RPMI8226 (cell line): ENCODE results near the gene CRAT.
"Not testable (repeated sequence)": the region's sequence is repeated elsewhere in the genome, so short reads cannot be mapped to it uniquely, and the experiment has no call there.

ENCODE experiments used
- DNase-seq: peaks from one replicate; pipeline ENCODE4 v3.0.0-alpha.2; 2015

Gene CRAT

DNA sequence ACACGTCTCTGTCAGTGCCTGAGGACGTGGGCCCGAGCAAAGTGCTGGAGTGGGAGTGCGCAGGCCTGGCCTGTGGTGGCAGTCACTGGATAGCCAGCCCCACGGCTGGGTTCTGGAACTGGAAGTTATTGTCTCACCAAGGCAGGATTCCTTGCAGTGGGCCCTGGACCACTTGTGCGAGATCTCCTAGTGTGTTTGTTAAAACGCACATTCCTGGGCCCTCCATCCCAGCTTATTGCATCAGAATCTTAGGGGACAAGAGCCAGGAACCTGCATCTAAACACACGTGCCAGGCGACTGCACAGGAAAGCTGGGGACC, 27.5 kb upstream of the CRAT start:
- no peak for DNase-seq

DNA sequence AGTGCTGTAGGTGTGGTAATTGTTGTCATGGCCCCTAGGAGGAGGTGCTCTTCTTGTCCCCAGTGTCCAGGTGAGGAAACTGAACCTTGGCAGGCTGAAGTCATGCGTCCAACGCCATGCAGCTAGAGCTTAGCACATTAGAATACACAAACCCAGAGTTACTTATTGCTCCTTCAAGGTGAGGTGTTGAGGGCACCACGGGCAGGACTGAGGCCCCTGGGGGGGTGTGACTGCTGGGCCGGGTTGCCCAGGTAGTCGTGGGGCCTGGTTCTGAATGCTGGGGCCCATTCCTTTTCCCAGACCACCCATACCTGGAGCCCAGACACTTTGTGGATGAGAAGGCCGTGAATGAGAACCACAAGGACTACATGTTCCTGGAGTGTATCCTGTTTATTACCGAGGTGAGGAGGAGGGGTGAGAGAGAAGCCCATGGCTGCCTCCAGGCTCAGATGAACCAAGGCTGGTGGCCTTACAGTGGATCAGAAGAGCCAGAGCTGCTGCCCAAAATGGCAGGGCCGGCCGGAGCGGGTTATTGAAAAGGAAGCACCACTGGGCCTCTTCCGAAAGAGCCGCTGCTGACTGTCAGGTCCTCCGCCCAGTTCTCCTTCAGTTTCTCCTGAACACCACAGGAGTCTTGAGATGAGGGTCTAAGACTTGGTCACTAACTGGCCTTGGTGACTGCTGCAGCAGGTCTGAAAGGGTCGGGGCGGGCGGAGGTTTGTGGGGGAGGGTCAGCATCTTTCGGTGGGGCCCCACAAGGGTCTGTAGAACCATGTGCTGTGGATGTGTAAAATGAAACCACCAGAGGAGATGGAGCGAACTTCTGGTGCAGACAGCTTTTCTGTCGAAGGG, 26.9 kb upstream of the CRAT start:
- no peak for DNase-seq

DNA sequence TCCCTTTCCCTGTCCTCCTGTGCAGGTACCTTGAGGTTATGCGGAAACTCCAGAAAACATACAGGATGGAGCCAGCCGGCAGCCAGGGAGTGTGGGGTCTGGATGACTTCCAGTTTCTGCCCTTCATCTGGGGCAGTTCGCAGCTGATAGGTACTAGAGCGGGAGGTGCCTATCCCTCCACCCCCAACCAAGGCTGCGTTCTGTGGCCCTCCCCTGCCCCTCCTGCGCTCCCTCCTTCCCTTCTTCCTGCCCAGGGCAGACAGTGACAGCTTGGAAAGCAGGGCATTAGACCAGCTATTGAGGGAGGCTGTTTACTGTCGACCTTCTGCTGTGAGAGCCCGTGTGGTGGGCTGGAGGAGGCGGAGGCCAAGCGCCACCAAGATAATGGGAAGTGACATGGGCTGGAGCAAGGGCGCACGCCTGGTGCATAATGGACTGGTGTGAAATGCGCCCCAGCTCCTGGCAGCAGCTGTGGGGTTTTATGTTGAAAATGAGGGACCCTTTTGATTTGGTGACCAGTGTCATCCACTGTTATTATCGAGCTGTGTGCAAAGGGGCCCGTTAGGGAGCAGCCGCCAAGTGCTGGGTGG, 25.9 kb upstream of the CRAT start:
- DNase-seq: no peak

DNA sequence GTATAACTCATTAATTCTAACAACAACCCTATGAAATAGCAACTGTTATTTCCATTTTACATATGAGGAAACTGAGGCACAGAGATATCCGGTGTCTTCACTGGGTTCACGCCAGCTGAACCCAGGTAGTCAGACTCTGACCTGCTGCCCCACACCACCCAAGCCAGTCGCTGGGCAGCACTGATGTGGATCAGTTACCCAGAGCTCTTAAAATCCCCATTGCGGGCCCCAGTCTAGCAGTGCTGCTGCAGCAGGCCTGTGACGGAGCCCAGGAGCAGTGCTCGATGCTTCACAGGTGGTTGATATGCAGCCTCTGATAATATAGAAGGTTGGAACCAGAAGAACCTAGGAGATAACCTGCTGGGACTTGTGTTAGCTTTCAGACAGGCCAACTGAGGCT, 24.9 kb upstream of the CRAT start:
- no peak for DNase-seq

DNA sequence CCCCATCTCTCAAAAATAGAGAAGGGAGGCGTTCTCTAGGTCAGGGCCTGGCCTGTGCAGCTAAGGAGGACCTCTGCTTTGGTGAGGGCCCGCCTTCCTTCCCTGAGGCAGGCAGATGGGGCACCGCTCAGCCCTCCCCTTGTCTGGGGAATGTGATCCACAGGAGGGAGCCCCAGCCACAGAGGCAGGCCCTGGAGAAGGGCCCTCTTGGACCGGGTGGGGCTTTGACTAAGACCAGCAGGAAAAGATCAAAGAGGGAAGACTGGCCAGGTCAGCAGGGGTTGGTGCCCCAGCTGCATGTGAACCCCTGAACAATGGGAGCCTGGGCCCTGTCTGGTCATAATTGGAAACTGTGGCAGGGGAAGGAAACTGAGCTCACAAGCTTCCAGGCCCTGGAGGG, 22.5 kb upstream of the CRAT start:
- DNase-seq: no peak

DNA sequence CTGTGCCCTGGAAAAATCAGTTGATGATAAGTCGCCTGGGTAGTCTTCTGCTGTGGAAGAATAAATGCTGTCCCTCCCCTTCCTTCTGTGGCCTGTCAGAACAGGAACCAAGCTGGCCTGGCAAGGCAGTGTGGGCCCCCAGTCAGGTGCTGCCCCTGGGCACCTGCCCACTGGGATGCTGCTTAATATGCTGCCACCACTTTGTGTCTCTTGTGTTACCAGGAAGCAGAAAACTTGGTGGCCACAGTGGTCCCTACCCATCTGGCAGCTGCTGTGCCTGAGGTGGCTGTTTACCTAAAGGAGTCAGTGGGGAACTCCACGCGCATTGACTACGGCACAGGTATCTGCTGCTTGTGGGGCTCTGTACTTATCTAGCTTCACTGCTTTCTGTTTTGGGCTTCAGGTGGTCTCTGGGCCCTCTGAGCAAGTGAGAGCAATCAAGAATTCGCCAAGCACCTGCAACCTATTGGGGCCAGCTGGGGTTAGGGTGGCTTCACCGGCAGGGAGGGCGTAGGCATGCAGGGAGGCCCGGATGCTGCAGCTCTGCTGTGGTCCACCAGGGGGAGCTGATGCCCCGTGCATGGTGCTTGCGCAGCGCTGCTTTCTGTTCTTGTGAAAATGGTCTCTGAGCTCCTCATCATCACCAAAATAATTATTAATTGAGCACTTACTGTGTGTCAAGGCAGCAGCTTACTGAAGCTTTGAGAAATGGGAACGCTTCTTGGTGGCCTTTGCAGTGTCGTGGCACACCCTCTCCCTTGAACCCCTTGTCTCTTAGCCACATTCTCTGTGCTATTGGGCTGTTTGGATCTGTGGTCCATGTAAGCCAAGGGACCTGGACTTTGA, 20.9 kb upstream of the CRAT start:
- peak; percentile 77 for DNase-seq

DNA sequence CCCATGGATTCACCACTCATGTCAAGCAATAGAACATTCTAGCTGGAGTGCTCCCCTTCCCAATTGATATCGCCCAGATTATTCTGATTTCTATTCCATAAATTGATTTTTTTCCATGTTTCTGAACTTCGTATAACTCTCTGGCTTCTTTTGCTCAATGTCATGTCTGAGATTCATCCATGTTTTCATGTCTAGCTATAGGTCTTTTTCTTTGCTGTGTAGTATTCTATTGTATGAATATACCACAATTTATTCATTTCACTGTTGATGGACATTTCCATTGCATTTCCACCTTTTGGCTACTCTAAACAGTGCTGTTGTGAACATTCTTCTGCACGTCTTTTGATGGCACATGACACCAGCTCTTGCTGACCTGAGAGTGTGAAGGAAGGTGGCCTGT, 20.2 kb upstream of the CRAT start:
- DNase-seq: no peak

DNA sequence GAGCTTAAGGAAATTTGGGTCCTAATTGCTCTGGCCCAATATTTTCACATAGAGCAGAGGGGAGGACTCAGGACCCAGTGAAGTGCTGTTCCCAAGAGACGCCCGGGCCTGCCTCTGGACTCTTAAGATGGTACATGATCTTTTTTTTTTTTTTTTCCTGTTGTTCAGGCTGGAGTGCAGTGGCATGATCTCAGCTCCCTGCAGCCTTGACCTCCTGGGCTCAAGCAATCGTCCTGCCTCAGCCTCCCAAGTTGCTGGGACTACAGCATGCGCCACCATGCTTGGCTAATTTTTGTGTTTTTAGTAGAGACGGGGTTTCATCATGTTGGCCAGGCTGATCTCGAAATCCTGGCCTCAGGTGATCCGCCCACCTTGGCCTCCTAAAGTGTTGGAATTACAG, 19.7 kb upstream of the CRAT start:
- DNase-seq: not testable (repeated sequence)

DNA sequence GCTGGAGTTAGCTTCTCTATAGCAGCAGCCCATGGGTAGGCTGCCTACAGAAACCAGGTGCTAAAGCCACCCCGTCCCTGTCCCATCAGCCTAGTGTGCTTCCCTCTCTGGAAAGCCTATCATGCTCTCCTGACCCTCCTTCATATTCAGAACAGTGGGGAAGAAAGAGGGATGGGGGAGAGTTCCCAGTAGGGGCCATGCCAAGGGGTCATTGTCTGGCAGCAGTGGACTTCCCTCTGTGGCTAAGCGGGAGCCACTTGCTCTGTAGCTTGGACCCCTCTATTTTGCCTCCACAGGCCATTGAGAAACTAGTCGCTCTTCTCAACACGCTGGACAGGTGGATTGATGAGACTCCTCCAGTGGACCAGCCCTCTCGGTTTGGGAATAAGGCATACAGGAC, 18.1 kb upstream of the CRAT start:
- DNase-seq: no peak

DNA sequence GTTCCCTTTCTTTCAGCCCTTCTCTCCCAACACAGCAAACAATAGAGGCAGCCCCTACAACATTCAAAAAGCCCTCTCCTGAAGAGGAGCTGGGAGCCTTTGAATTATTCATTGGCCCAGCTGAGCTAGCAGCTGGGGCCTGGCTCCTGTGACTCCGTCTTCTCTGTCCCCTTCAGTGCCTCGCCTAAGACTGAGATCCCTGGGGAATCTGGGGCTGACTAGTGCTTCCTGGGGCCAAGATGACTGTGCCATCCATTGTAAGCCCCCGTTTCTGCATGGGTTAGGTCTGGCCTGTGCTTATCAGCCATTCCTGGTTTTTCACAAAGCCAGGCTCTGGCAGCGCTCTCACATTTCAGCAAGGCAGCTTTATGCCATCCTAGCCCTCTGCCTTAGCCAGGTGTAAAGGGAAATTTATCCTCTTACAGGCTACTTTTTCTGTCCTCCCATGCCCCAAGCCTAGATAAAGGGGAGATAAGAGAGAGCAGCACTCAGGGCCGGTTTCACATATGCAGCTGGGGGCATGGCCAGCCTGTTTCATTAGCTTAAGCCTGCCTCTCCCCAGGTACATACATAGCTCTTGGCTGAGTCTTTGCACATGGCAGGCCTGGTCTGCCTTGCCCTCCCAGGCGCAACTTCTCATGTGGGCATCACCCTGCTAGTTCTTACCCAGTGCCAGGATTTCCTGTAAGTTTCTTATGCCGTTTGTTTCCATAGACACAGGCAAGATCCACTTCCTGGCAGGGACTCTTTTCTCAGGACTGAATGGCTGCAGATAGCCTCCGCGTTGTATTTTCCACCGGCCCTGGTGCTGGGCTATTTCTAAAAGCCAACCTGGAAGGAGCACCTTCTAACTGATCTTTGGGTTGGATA, 16.4 kb upstream of the CRAT start:
- no peak for DNase-seq

DNA sequence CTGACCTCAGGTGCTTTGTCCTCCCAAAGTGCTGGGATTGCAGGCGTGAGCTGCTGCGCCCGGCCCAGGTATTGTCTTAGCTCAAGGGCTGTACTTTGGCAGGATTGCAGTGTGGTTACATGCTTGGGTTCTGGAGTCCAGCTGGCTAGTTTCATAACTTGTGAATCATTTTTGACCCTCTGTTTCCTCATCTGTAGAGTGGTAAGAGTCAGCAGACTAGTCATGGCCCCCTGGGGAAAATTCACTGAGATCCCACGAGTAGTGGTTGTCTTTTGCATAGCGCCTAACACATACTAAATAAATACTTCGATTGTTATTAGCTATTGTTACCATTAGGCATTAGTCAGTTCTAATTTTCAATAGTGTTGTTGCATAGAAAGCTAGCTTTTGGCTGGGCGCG, 14.9 kb upstream of the CRAT start:
- DNase-seq: no peak

DNA sequence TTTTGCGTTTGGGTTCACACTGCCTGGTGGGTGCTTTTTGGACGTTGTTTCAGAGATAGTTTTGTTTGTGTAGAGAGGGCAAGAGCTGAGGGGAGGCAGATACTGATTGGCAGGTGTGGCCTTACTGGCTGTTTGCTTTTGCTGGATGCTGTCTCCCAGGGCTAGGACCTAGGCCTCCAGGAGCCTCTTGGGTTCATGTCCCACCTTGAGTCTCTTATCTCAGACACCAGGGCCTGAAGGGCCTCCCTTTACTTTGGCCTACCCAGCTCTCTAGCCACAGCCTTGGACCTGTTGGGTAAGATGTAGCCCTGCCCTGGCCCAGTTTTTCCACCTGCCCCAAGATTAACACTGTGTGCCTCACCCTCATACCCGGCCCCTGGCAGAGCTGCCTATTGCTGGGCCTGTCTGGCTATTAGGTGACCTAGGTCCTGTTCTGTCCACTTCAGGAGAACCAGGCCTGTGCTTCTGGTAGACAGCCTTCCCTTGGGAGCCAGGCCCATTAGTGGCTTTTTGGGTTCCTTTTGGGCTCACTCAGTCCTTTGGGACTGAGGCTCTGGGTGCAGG, 14.0 kb upstream of the CRAT start:
- no peak for DNase-seq

DNA sequence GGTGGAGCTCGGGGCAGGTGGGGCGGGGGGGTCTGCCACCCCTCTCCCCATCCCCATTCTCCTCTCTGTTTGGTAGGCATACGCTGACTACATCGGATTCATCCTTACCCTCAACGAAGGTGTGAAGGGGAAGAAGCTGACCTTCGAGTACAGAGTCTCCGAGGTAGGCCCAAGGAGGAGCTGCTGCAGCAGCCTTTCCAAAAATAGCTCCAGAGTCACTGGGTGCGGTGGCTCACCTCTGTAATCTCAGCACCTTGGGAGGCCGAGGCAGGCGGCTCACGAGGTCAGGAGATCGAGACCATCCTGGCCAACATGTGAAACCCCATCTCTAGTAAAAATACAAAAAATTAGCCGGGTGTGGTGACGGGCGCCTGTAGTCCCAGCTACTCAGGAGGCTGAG, 12.4 kb upstream of the CRAT start:
- DNase-seq: not testable (repeated sequence)

DNA sequence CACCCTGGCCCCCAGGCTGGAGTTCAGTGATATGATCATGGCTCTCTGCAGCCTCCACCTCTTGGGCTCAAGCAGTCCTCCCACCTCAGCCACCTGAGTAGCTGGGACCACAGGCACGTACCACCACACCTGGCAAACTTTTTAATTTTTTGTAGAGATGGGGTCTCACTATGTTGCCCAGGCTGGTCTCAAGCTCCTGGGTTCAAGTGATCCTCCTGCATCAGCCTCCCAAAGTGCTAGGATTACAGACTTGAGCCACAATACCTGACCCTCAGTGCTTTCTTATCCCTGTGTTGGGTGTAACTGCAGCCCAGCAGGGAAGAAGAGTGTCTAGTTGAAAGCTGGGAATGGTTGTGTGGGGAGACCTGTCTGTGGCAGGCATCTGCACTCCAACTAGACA, 11.5 kb upstream of the CRAT start:
- DNase-seq: no peak

DNA sequence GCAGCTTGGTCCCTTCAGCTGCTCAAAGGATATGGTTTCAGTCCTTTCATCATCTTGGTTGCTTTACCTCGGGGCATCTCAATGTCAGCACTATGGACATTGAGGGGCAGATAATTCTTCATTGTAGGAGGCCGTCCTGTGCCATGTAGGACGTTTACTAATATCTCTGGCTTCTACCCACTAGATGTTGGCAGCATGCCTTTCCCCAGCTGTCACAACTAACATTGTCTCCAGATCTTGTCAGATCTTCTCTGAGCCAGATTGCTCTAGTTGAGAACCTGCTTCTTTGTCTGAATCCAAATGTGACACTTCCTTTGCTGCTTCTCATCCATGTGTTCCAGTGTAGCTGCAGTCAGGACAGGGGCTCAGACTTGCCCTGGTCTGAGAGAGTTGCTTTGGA, 10.9 kb upstream of the CRAT start:
- no peak for DNase-seq

DNA sequence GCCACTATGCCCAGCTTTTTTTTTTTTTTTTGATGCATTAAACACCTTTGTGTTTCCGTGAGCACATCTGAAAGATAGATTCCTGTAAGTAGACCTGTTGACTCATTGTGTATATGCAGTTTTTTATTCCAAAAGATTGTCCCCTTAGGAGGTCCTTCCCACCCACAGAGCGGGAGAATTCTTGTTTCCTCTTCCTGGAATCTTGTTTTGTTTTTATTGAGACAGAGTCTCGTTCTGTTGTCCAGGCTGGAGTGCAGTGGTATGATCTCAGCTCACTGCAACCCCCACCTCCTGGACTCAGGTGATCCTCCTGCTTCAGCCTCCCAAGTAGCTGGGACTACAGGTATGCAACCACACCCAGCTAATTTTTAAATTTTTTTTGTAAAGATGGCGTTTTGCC, 8.2 kb upstream of the CRAT start:
- no peak for DNase-seq

DNA sequence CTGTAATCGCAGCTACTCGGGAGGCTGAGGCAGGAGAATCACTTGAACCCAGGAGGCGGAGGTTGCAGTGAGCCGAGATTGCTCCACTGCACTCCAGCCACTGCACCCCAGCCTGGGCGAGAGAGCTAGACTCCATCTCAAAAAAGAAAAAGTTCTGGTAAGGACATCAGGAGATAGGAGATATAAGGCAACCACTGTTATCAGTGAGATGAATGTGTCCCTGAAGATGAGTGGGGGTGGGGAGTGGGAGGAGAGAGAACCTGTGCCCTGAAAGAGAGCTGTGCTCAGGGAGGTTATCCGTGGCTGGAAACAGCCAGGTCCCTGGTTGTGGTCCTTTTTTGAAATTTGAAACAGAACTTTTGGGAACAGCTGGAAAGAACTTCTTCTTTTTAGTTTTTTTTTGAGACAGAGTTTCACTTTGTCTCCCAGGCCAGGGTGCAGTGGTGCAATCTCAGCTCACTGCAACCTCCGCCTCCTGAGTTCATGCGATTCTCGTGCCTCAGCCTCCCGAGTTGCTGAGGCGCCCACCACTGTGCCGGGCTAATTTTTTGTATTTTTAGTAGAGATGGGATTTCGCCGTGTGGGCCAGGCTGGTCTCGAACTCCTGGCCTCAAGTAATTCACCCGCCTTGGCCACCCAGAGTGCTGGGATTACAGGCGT, 3.2 kb upstream of the CRAT start:
- DNase-seq: no peak

DNA sequence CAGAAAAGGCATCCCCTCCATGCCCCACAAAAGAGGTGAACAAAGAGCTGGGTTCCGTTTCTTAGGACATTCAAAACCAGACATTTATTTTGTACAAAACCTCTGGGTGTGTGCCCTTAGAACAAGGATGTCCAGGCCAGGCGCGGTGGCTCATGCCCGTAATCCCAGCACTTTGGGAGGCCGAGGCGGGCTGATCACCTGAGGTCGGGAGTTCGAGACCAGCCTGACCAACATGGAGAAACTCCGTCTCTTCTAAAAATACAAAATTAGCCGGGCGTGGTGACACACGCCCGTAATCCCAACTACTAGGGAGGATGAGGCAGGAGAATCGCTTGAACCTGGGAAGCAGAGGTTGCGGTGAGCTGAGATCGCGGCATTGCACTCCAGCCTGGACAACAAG, 1.9 kb upstream of the CRAT start:
- DNase-seq: not testable (repeated sequence)

DNA sequence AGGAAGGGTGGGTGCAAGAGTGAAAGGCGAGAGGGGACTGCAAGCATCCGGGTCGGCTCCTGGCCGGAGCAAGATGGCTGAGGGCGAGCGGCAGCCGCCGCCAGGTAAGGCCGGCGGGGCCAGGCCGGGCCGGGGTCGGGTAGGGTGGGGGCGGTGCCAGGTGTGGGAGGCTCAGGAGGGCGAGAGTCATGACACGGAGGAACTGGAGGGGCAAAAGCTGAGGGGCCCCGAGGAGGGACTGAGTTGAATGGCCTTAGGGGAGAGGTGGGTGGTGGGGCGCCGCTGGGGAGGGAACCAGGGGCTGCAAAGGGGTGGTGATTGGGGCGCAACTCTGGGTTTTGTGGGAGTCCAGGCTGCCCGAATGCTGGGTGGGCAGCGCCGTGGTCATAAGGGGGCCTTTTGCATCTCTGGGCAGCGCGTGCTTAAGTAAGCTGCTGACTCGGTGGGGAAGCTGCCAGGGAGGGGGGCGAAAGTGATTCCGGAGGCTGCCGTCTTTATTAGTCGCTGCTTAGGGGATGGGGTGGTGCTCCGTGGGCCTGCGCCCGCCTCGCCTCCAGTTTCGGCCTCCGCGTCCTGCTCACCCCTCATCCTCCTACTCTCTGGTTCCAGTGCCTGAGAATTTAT, 1.0 kb upstream of the CRAT start:
- peak; percentile 55 for DNase-seq

DNA sequence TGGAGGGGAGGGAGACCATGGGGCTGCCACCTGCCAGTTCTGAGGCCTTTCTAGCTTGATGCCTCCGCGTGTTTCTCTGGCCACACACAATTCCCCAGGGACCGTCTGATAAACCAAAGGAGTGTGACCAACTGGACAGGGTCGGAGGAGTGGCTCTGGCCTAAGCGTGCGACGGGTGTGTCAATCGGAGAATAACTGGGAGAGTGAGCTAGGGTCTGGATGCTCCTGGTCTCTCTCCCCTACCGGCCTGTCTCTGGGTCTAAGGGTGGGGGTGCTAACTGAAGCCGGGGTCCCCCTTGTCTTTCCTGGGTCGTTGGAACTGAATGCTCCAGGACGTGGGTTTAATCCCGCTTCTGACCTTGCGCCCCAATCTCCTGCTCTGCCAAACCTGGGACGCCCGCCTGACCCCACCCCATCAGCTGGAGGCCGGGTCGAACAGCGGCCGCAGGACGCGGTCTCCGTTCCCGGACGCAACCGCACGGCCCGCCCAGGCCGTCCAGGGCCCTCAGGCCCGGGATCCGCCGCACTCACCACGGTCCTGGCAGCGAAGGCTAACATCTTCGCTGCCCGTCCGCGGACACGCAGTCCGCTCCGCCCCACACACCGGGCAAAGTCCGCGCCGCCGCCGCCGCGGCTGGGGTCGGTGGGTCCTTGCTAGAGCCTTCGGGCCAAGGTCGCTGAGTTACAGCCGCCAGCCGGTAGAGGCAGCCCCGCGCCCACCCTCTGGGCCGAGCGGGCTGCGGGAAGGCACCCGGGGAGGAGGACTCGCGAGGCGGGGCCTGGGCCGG, 447 bp downstream of the CRAT start:
- DNase-seq: no peak

DNA sequence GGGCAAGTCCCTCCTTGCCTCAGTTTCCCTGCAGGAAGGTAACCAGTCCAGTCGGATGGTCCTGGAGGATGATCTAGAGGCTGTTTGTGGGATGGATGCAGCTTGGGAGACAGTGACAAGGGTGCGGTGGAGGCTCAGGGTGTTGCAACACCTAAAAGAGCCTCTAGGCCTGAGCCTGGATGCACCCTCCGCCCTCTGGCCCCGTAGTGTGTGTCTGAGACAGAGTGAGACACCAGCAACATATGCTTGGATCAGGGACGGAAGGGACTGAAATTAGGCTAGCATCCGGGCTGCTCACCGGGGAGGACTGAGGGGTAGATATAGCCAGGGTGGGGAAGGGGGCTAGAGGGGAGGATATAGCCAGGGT, 1.1 kb downstream of the CRAT start:
- peak; percentile 32 for DNase-seq
